SK-N-MC (cell line): Measurements from ENCODE around the gene STS.

ENCODE experiments used
- EZH2 ChIP-seq: fragments of 200-600 bp; sonication (generic); IDR thresholded peaks from one replicate; pipeline ENCODE4 v1.6.1; 2017; ENCODE audit warnings: antibody characterized with exemption
- FOXP2 ChIP-seq: optimal IDR thresholded peaks from 2 replicates; pipeline ENCODE3; 2011; ENCODE audit warnings: mild to moderate bottlenecking, moderate library complexity; ENCODE audit not compliant: insufficient read depth; ENCODE audit errors: extremely low read length, control extremely low read depth
- POLR2AphosphoS5 ChIP-seq: IDR thresholded peaks from 2 replicates; pipeline ENCODE4 v1.6.1; 2012; ENCODE audit warnings: mild to moderate bottlenecking, low read depth, low read length, borderline replicate concordance

DNA sequence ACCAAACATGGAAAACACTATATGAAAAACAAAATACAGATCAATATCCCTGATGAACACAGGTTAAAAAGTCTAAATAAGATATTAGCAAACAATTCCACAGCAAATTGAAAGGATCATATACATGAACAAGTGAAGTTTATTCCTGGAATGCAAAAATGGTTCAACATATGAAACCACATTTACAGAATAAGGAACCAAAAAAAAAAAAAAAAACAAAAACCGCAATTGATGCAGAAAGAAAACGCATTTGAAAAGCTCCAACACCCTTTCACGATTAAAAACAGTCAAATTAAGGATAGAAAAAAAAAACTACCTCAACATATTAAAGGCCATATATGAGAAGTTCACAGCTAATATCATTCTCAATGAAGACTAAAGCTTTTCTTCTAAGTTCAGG, 45.4 kb upstream of the STS start:
- TF ChIP-seq EZH2 (no peak), POLR2AphosphoS5 (no peak), FOXP2 (no peak)
